ENCODE results near the gene MAP4K2.

- TF ChIP-seq CTCF (IDR thresholded peaks at IDR 0.05; ENCODE audit: low read length) (no peak), EZH2 (IDR thresholded peaks at IDR 0.05; ENCODE audit: borderline replicate concordance, low read length) (no peak)
These were observed 16.7 kb downstream of the MAP4K2 start for GRCh38 chr11:64786308-64786707.
